Activated naive CD8-positive, alpha-beta T cell treated with anti-CD3 and anti-CD28 coated beads, Interleukin-2, amount 50 U/mL, for 16 hours (primary cell): ENCODE results near the gene PALD1.

Experiments used
- DNase-seq: peaks from one replicate; pipeline ENCODE4 v3.0.0-alpha.2; 2020; ENCODE audit warnings: low read depth, low spot score

PALD1 gene

DNA sequence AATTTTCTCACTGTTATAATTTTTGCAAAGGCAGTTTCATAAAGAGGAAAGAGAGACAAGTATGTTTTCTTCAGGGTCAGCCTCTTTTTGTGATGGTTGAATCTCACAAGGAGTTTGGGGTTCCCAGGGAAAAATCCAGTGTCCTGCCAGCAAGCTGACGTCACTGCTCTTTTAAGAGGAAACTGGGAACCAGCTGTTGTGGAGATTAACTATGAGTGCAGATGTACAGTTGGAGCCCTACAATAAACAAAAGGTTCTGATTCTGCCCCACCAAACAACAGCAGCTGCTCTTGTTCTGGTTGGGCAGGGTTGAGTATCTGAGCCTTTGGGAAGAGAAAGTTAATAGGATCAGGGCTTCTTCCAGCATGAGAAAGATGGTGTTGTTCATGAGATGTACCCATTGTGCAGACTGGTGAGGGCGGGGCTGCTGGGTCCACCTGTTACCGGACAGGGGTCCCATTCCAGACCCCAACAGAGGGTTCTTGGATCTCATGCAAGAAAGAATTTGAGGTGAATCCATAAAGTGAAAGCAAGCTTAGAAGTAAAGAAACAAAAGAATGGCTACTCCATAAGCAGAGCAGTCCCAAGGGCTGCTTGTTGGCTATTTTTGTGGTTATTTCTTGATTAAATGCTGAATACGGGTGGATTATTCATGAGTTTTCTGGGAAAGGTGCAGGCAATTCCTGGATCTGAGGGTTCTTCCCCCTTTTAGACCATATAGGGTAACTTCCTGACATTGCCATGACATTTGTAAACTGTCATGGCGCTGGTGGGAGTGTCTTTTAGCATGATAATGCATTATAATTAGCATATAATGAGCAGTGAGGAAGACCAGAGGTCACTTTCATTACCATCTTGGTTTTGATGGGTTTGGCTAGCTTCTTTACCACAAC, 111.4 kb downstream of the PALD1 start:
- DNase-seq = no peak

DNA sequence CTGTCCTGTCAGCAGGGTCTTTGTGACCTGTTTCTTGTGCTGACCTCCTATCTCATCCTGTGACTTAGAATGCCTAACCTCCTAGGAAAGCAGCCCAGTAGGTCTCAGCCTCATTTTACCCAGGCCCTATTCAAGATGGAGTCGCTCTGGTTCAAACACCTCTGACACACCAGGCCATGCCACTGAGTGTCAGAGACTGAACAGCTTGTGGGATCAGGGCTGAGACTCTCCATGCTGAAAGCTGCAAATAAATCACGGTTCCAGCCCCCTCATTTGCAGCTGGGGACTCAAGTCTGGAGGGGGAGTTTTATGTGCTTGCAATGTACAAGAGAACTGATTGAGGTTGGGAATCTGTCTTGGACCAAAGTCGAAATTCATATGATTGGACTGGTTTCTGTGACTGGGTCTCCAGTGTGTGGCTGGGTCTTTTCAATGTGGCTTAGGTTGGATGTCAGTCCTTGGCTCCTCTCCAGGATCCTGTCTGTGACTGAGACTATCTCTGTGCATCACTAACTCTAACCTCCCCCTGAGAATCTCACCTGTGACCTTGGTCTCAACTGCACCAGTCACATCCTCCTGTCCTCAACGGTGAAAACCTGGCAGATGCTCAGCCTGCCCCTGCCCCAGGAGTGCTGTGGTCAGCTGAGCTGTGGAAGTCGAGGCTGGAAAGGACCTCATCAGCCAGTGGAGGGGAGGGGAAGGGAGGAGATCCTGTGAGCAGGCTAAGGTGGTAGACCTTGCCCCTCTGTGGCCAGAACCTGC, 112.3 kb downstream of the PALD1 start:
- DNase-seq = no peak

DNA sequence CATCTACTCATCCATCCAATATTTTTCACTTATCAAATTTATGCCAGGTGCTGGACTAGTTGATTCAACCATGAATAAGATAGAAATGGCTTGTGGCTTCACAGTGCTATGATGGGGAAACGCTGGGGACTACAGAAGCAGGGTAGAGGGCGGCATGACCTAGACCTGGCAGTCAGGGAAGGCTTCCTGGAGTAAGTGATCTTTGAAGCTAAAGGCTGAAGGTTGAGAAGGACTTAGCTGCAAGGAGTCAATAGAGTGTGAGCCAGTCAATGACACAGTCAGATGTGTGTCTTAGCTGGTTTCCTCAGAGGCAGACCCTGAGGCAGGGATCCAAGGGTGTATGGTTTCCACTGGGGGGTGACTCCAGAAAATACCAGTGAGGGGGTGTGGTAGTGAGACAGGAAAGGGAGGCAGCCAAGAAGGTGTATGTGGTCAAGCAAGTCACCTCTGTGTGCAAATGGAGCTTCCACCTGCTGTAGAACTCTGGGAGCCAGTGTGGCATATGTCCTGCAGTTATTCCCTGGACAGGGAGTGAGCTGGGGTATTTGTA, 113.7 kb downstream of the PALD1 start:
- DNase-seq = no peak

DNA sequence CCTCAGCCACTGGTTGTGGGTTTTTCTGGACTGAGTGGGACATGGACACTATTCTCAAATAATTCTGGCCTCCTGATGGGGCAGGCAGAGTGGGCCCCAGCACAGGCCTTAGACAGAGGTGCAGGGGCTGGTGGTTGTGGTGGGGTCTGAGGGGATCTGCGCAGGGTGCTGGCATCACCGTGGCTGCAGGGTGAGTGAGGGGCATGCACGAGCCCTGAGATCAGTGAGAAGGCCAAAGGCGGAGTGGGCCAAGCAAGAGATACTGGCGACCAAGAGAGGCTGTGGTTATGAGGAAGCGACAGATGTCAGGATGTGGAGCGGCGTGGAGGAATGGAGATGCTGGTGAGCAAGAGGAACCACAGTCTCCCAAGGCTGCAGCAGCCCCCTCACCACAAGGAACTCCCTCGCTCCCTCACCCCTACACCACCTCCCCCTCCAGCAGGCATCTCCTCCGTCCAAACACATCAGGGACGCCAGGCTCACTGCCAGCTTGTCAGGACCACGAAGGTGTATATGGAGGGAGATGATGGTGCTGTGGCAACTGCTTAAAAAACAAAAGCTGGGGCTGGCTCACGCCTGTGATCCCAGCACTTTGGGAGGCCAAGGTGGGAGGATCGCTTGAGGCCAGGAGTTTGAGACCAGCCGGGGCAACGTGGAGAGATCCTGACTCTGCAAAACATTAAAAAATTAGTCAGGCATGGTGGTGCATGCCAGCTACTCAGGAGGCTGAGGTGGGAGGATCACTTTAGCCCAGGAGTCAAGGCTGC, 114.4 kb downstream of the PALD1 start:
- no peak for DNase-seq

DNA sequence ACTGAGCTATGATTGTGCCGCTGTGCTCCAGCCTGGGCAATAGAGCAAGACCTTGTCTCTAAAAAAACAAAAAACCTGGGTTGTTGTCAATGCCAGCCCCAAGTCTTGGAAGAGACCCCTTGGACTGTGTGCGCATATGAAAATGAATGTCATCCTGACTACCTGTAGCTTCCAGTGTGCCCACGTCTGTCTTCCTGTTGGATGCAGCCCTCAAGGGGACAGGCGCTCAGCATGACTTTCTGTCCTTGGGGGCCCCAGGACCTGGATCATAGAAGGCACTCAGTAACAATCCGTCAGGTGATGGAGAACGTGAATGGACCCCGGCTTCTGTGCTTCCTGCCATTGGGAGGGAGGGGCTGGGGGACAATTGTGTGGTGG, 114.9 kb downstream of the PALD1 start:
- DNase-seq = no peak

DNA sequence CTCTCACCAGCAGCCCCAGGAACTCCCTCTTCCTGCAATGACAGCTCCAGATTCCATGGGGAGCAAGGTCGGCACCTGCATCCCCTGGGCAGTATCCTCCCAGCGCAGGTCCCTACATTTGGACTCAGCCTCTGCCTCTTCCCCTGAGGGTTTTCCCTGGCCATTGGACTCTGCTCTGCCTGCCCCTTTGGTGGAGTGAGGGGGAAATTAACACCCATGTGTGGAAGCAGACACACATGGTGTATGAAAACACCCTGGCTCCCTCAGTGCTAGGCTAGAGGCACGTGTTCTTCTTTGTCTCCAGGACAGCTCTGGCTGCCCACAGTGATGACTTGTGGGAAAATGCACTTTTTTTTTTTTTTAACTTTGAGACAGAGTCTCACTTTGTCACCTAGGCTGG, 115.6 kb downstream of the PALD1 start:
- no peak for DNase-seq

DNA sequence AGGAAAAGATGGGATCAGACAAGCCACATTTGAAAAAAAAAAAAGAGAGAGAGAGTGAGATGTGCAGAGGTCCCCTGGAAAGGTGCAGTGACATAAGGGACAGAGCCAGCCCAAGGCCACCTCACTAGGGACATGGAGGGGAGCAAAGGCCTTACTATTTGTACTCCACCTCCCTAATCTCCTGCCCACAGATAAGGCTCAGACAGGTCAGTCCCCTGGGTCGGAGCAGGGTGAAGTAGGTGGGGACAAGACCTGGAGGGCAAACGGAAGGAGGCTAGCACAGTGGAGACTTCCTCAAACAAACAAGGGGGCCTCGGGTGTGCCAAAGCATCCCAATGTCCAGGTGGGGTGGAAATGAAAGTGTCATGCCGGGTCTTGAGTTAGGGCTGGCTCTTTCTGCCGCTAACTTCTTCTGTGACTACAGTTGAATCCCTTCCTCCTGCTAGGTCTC, 117.0 kb downstream of the PALD1 start:
- no peak for DNase-seq

DNA sequence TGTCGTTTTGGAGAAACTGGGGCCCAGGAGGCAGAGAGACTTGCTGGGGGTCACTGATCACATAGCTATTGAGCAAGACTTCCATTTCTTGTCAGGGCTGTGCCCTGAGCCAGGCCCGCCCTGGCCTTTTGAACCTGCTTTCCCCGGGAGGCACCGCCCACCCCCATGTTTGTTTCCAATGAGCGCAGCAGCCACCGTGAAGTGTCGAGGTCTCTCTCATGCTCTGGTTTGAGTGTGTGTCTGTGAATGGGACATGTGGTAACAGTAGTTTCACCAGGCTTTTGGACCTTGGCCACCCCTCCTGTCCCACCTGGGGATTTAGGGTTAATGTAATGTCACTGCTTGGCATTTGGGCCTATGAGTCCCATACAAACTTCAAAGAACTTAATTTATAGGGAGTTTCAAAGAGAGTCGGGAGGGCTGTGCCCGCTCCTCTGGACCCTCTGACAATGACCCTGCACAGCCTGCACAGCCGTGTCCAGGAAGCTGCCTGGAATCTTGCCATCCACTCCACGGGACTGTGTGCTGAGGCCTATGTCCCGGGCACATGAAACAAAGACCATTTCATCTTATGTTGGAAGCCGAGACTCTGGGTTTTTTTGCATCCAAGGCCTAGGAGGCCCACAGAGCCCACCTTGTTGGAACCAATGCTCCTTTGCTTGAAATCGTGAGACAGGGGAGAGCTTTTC, 117.7 kb downstream of the PALD1 start:
- no peak for DNase-seq

DNA sequence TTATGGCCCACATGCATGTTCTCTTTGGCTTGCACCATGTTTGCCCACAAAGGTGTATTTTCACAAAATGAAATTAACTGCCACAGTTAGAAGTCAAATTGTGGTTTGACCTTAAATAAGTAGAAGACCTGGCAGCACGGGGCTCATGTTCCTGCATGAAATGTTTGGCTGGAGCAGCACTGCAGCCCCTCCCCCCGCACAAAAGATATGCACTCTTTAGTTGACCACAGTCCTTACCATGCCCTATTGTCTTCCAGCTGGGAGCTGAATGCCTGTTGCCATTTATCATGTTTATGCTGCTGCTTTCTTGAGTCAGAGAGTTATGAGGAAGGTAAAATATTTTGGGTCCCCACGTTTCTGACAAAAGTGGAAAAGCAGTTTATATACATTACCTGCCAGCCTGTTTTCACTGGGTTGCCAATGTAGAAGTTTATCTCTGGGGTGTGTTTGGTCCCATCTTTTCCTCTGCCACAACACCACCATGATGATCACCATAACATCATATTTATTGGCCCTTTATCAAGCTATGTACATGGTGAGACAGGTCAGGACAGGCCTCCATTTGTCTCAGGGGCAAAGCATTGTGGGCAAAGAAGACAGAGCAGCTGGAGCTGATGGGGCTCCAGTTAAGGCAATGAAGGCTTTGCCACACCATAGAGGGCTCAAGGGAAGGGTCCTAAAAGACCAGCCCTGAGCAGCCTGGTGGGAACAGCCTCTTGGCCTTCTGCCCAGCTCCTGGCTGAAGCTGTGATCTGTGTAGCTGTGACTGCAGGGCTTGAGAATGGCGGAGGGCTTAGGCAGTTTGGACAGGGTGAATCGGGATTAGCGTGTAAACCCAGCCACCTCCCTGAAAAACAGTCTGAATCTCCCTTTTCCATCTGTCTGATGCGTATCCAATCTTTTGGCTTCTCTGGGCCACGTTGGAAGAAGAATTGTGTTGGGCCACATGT, 118.6 kb downstream of the PALD1 start:
- no peak for DNase-seq

DNA sequence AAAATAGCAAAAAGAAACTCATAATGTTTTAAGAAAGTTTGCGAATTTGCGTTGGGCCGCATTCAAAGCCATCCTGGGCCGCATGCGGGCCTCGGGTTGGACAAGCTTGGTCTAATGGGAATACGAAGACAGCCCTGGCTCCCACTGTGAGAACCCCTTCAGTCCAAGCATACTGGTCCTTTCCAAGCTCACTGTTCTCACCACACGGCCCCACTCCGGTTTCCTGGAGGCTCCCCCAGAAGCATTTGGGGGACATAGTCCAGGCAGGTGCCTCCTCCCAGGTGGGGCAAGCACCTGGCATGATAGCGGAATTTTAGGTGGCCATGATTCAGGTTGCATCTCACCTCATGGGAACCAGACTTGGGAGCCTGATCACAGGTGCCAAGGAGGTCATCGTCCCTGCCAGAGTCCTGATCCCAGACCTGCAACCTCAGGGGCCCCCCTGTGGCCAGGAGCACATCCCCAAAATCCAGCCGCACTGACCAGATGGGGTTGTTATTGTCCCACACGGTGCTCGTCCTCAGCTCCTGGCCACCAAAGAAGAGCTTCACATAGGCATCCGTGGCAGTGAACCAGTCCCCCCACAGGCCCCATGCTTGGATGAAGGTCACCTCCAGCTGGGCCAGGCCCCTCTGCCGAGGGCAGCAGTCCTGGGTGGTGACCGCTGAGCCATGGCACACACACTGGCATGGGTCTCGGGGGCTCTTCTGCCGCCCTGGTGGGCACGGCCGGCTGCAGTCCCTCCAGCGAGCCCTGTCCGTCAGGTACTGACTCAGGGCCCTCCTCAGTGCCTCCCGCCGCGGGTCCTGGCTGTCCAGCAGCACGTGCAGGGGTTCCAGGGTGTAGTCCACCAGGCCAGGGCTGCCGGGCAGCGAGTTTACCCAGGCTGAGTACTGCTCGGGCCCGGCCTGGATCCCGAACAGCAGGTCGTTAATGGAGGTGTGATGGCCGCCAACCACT, 119.6 kb downstream of the PALD1 start:
- no peak for DNase-seq

DNA sequence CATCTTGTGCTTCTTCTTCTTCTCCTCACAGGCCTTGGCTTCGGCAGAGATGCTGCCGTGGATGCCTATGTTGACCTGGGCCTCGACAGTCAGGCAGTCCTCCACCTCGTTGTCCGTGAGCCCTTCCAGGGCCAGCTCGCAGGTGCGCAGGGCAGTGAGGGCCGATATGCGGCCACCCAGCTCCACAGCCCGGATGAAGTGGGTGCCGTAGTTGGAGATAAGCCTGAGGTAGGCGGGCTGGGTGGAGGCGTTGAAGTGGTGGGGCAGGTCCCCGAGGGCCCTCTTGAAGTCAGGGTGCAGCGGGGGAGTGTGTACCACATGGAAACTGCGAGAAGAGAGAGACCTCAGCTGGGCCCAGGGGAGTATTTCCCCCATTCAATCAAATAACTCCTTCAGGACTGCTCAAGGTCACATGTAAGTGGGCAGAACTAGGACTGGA, 120.3 kb downstream of the PALD1 start:
- DNase-seq = no peak

DNA sequence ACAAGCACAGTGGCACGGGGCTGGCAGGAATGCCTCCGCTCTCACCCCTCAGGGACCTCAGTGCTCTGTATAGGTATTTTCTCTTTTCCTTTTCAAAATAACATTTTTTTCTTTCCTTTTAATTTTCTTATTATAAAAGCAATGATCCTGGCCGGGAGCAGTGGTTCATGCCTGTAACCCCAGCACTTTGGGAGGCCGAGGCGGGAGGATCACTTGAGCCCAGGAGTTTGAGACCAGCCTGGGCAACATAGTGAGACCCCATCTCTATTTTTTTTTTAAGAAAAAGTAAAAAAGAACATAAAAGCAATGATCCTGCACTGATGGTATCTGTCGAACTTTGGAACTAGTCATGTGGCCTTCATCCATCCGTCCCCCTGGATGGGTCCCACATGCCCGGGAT, 120.8 kb downstream of the PALD1 start:
- DNase-seq = no peak

DNA sequence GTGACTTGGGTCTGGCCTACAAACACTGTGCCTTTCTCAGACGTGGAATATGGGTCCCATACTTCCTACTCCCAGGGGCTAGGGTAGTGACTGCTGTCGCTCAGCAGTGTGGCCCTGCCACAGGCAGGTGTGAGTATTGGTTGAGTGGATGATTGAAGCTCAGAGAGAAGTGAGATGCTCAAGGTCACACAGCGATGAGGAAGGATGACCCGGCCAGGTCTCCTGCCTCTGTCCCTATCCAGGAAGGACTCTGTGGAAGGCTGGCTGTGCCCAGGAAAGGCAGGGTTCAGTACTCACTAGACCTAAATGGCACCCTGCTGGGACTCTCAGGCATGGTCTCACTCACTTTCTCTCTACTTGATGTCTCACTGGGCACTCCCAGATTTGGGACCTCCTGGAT, 121.2 kb downstream of the PALD1 start:
- no peak for DNase-seq

DNA sequence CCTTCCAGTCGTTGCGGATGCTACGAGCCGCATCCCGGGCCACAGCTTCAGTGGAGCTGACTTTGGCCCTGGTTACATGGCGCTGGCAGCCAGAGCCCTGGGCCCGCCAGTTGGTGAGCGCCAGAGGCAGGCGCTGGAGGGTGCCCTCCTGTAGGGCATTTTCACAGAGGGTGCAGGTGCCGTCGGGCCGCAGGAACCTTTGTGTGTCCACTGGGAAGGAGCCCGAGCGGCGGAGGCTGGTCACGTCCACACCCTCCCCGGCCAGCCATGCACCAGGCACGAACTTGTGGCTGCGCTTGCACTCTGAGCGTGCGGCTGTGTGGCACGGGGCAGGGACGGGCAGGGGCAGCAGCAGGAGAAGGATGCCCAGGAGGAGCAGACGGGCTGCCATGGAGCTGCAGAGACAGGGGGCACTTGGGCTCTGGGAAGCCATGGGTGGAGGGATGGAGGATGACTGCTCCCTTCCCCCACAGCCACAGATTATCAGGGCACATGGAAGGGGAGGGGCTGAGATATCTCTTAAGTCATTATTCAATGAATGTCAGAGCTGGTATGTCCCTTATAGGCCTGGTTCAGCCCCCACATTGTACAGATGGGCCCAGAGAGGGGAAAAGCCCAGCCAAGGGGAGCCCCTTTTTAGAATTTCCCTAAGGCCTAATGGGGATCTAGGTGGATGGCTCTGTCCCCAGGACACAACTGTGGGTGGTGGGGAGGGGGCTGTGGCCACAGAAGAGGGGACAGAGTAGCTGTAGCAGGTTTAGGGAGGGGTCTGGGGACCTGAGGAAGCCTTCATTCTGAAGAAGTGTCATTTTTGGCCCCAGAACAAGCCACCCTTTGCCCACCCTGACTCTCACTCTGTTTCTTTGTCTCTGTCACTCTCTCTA, 122.2 kb downstream of the PALD1 start:
- DNase-seq = no peak

DNA sequence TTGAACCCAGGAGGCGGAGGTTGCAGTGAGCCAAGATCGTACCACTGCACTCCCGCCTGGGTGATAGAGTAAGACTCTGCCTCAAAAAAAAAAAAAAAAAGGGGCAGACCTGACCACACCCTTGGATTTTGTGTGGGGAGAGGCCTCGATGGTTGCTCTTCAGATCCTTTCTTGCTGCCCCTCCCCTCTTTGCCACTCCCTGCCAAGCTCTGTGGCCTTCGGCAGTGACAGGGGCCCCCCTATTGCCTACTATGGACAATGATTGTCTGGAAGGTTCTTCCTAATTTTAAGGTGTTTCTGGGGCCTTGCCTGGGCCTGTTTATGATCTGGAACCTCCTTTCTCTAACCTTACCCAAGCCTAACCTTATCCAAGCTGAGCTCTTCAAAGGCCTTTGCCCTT, 123.2 kb downstream of the PALD1 start:
- no peak for DNase-seq

DNA sequence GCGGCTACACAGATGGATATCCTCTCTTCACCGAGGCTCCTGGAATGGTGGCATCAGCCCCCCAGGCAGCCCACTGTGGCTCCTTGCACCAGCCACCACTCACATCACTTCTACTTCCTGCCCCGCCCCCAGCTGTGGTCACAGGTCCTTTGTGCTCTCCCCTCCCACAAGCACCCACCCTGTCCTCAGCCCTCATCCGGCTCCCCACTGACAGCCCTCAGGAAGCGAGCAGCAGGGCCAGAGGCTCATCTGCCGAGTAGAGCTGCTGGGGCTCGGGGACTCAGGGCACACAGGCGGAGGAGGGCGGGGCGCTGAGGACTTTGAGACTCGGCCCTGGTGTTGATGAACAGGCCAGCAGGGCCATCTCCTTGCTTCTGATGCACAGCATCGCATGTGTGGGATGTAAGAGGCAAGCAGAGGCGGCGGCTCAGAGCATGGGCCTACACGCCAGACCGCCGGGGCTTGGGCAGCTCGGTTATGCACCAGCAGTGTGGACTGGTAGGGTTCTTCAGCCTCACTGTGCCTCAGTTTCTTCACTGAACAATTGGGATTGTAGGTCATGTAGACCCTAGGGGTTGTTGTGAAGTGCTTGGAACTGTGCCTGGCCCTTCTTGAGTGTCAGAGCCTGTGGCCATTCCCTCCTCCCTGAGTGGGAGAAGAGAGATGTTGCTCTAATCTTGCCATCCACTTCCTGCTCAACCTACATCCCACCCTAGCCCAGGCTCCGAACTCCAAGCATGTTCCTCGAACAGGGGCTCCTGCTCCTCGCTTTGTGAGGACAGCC, 124.3 kb downstream of the PALD1 start, which contains the start of gene PRF1:
PRF1 (minus strand) TSS at position 77 of the 784 bp plus-strand sequence. CDS start 1,839 bp downstream, outside the sequence.
- DNase-seq = peak; percentile 44

DNA sequence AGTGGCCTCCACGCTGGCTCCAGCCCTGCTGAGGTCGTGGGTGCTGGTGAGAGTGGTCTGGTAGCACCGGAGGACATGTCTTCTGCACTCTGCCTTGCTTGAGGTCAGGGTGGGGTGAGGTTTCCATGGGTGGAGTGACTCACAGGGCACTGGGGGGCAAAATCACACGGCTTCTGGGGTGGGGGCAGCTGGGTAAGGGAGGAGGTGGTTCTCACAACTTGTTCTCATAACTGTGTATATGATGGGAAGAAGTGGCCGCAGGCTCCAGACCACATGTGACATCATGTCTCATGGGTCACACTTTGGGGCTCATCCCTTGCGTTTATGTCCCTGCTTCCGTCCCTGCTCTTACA, 124.9 kb downstream of the PALD1 start:
- DNase-seq = no peak
